NCI-H146 (cell line): Measurements from ENCODE around the gene C5orf58.

Source experiments
- DNase-seq: peaks from one replicate; lab custom pipeline; 2025; lab: John Stamatoyannopoulos, UW

Gene C5orf58

DNA sequence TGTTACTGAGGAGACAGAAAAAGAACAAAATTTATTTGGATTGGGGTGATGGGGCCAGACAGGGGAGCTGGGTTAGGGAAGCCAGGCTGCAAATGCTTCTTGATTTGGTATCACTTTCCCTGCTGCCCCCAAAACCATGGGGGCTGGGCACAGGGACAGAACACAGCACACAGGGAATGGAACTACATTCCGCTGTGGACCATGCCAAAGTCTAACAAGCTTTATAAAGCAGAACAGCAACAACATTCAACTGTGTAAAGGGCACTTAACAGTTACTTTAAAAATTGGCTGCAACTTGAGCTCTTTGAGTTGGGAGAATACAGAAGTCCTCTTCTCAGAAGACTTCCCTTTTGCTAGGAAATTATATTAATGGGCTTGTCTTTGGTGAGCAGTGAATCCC is 23.8 kb downstream of the C5orf58 start:
- DNase-seq, result no peak

DNA sequence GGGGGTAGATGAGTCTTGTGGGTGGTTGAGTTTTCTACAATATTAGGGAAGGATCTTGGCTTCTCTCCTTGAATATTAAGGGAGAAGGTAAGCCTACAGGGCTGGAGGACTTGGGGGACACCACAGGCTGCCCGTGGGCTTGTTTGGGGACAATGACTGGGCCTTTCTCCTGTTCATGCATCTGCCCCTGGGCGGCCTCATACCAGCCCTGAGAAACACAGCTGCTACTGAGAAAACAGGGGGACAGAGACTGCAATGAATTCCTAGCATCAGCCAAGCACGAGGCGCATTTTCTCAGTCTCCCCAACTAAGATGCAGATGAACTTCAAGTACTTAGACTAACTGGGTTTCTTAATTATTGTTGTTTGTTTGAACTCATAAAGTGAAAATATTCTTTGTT is 24.6 kb downstream of the C5orf58 start:
- DNase-seq, result no peak

GRCh38 chr5:170261528-170262043 is 28.8 kb downstream of the C5orf58 start:
- no peak for DNase-seq

GRCh38 chr5:170262061-170263045 is 29.6 kb downstream of the C5orf58 start:
- DNase-seq, result no peak

DNA sequence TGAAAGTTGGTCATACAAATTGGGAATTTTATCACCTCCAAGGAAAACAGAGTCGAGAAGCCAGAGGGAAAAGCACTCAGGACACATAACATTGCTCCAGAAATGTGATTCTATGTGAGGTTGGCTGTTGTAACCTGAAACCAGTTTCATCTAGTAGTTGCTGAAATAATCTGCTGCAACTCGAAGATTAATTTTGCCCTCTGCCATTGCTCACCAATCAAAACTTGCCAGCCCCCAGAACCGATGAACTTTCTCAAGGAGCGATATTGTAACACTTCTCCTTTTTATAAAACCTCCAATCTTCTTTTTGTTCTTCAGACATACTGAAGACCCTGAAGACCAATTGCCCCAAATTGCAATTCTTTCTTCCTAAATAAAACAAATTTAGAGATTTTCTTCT is 31.1 kb downstream of the C5orf58 start:
- no peak for DNase-seq

- DNase-seq, result no peak
Observed at GRCh38 chr5:170265522-170265921, 32.7 kb downstream of the C5orf58 start.

GRCh38 chr5:170266570-170267381 is 34.0 kb downstream of the C5orf58 start:
- DNase-seq, result no peak

GRCh38 chr5:170267431-170268152 is 34.8 kb downstream of the C5orf58 start:
- peak; percentile 43 for DNase-seq

DNA sequence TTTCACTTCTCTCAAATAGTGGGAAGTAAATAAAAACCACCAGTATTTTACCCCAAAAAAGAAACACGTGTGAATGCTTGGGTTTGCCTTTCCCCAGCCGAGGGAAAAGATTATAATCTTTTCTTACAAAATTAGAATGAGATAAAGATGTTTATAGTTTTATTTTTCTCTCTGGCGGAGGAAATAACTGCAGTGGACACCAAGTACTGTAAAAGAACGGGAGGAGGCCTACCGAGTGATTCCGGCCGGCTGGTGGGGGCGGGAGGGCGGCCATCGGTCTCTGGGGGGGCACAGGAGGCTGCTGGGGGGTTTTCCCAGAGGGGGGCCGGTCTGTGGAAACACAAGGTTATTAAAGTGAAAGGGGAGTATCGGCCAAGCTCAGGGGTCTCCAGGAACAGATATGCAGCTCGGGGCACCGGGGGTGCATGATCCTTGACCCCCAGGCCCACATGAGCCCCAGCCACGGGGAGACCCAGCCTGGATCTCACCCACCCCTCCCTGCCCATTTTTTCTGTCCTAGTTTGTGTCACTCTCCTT is 35.4 kb downstream of the C5orf58 start:
- no peak for DNase-seq

GRCh38 chr5:170268884-170269283 is 36.1 kb downstream of the C5orf58 start:
- no peak for DNase-seq

DNA sequence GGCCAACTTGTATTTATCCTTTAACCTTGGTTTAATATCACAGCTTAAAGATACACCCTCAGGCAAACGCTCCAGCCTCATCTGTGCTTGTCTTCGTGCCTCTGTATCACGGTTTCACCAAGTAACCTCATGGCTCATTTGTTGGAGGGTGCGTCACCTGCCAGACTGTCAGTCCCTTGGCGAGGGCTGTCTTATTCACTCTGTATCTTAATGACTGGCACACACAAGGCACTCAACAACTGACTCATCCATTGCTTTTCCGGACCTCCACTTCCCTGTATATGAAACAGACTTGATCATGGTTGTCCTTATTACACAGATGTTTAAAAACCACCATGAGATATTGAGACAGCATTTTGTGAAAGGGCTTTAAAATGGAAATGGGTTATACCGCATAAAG is 36.8 kb downstream of the C5orf58 start:
- DNase-seq, result no peak

- DNase-seq, result no peak
Observed at GRCh38 chr5:170270293-170271069, 37.7 kb downstream of the C5orf58 start.

DNA sequence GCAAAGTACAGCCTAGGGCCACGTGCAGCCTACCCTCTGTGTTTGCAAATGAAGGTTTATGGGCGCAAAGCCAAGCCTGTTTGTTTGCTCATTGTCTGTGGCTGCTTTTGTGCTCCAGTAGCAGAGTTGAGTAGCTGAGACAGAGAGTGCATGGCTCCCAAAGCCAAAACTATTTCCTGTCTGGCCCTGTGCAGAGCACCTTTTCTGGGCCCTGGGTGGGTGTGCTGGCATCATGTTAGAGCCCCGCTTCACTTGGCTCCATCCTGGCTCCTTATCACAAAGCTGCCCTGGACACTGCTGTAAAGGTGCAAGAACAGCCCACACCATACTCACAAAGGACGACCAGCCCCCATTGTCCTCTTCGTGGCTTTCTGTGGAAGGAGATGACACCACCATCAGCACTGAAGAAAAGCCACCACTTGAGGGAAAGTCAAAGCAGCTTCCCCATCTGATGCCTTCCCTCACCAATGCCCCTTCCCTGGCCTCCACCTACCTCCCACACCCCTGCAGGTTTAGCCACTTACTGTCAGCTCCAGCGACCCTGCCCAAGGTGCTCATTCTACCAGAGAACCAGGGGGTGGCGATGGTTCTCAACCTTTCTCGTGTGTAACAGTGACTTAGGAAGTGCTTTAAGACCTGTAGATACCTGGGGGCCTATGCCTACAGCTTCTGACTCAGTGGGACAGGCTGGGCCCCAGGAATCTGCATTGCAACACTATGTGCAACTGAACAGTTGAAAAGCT is 41.4 kb downstream of the C5orf58 start:
- DNase-seq, result peak; percentile 1

- no peak for DNase-seq
Observed at GRCh38 chr5:170275376-170275994, 42.7 kb downstream of the C5orf58 start.

DNA sequence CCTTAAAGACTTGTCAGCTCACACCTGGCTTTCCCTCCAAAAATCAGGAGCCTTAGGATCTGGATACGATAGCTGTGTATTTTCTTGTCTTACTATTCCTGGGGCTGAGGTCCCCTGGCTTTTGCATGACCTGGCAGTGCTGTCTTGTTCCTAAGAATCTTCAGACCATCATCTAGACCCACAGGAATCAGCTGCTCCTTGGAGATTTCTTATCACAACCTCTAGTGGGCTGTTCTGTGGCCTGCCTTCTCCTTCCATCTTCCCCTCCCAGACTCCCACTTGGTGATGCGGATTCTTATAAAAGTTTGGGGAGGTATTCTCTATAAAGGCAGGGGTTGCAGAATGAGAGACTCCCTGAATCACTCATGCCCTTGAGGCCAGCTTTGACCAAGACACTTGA is 43.4 kb downstream of the C5orf58 start:
- DNase-seq, result no peak

- no peak for DNase-seq
Observed at GRCh38 chr5:170277867-170278281, 45.1 kb downstream of the C5orf58 start.

DNA sequence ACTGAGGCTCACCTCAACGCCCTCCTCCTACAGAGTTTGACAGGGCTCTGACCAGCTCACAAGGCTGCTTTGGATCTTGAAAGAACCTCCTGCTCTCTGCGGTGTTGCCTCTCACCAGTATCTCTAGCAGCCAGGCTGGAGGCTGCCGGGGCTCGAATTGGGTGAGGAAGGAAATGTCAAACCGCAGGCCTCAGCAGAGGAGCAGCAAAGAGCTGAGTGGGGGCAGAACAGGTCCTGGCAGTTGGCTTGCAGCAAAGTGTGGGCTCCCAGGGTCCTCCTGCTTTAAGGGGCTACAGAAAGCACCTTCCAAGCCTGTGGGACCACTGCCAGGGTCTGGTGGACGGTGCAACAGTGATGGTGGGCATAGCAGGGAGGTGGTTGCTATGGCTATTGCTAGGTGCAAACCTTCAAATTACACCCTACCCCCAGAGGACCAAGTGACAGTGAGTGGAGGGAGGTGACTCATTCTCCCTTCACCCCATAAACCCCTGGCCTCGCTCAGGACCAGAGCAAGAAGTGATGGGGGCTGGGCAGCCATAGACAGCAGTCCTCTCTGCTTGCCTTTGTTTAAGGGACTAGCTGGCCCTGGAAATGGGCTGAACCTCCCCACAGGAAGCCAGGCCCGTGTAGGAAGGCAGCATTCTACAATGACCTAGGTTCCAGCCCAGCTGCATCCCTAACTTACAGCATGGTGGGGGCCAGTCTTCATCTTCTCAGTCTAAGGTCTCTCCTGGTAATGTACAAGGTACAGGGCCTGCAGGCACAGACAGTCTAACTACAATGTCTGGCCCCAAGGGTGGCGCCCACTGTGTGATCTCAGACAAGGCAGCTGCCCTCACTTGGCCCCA is 46.0 kb downstream of the C5orf58 start:
- DNase-seq, result no peak

DNA sequence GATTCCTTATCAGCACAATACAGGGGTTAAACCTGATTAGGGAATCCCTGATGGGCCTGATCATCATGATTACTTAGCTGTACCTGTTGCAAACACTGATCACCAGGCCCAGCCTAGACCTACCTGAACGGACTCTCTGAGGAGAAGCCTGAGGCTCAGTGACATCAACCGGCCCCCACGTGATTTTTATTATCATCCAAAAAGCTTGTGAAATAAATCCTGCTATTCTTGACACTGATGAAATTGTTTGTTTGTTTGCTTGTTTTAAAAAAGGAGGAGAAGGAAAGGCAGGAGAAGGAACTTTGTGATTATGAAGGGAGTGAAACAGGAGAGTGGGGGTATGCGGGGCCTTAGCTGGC is 46.7 kb downstream of the C5orf58 start:
- no peak for DNase-seq

- no peak for DNase-seq
Observed at GRCh38 chr5:170280011-170280493, 47.3 kb downstream of the C5orf58 start.
